ENCODE data around the gene NTNG2.

GRCh38 chr9:132207839-132208615 lies 46.2 kb downstream of the NTNG2 start:
- TF ChIP-seq CTCF (conservative IDR thresholded peaks at IDR 0.05 in 1 of 2, IDR thresholded peaks at IDR 0.05 in 1 of 2; ENCODE audit: extremely low read depth in 1 of 2, insufficient read depth in 1 of 2, low read depth in 1 of 2, low read length in 2 of 2) (no peak), EZH2 (IDR thresholded peaks at IDR 0.05; ENCODE audit: borderline replicate concordance, low read length) (no peak)
